Right lobe of liver (tissue), 4 donors: ENCODE measurements around the gene CACNA1C.

ENCODE experiments used
- CTCF ChIP-seq, 4 donors: fragments of 200-600 bp in 3 of 4; fragments of 450-650 bp in 1 of 4; IDR thresholded peaks; one replicate each; pipeline versions ENCODE4 v1.5.1 to v1.8.0; 2016 to 2022; ENCODE audit warnings: antibody characterized with exemption in 4 of 4, mild to moderate bottlenecking in 2 of 4
- POLR2A ChIP-seq: fragments of 450-650 bp; IDR thresholded peaks from one replicate; pipeline ENCODE4 v1.6.1; 2017; ENCODE audit warnings: antibody characterized with exemption, mild to moderate bottlenecking
- donor health status: DM: no; HTN: no; CAD: no.
- donor health status: DM: no; HTN: no; CAD: no.
- donor health status: DM: no; HTN: yes; CAD: no.

- TF ChIP-seq CTCF (IDR thresholded peaks at IDR 0.05) (no peak), POLR2A (no peak)
These were observed 623.0 kb downstream of the CACNA1C start for GRCh38 chr12:2675776-2676175.
